MCF 10A (cell line): Measurements from ENCODE around the gene GRAMD1A. TPM values are rescaled to one million over a fixed set of nuclear protein-coding genes. Genes with fewer than 3 reads are reported as not detected.
A peak's percentile ranks its signal among the peaks of the same experiment; 100 is the strongest.
"Not testable (repeated sequence)": the region's sequence is repeated elsewhere in the genome, so short reads cannot be mapped to it uniquely, and the experiment has no call there.

Experiments
- BruUV-seq: library from RNA; stranded (reverse); fragments of 400-500 nt; replicated peaks from 2 replicates; lab custom pipeline; 2021; lab: Mats Ljungman, UMichigan
- CTCF ChIA-PET: fragments of 300-600 bp; sonication (Branson Sonifier 250); formaldehyde crosslinking; extraction: SDS; loops from one replicate; lab custom pipeline; 2021; ENCODE audit warnings: antibody characterized with exemption, inconsistent platforms; lab: Yijun Ruan, JAX
- POLR2A ChIA-PET: fragments of 300-600, 350-650 bp; sonication (Branson Sonifier 250); formaldehyde crosslinking; extraction: SDS; loops from one replicate; lab custom pipeline; 2020; ENCODE audit warnings: antibody characterized with exemption, inconsistent platforms; lab: Yijun Ruan, JAX
- DNase-seq: peaks from one replicate; pipeline ENCODE4 v3.0.0-alpha.2; 2018; ENCODE audit not compliant: unreplicated experiment
- H3K27ac Mint-ChIP-seq: one replicate; pipeline ENCODE4 v1.8.0; 2022; ENCODE audit warnings: mild to moderate bottlenecking, low read depth, mixed read lengths; ENCODE audit not compliant: unreplicated experiment
- H3K27me3 Mint-ChIP-seq: one replicate; pipeline ENCODE4 v1.8.0; 2022; ENCODE audit warnings: mixed read lengths; ENCODE audit not compliant: insufficient read depth, unreplicated experiment
- H3K36me3 Mint-ChIP-seq: one replicate; pipeline ENCODE4 v1.8.0; 2022; ENCODE audit warnings: mild to moderate bottlenecking, moderate library complexity, mixed read lengths; ENCODE audit not compliant: insufficient read depth, unreplicated experiment
- H3K4me1 Mint-ChIP-seq: one replicate; pipeline ENCODE4 v1.8.0; 2022; ENCODE audit warnings: mixed read lengths; ENCODE audit not compliant: insufficient read depth, unreplicated experiment
- H3K4me3 Mint-ChIP-seq: one replicate; pipeline ENCODE4 v1.8.0; 2022; ENCODE audit warnings: mild to moderate bottlenecking, moderate library complexity, mixed read lengths; ENCODE audit not compliant: unreplicated experiment
- H3K9me3 Mint-ChIP-seq: one replicate; pipeline ENCODE4 v1.8.0; 2022; ENCODE audit warnings: mixed read lengths; ENCODE audit not compliant: unreplicated experiment
- CTCF ChIP-seq: fragments of 200-600 bp; IDR thresholded peaks from one replicate; pipeline ENCODE4 v1.8.0; 2022; ENCODE audit warnings: antibody characterized with exemption, mild to moderate bottlenecking; ENCODE audit not compliant: unreplicated experiment
- intact Hi-C: fragments of 100-400 bp; cut with micrococcal nuclease; formaldehyde crosslinking; loops from 2 replicates; pipeline ENCODE4 v1.14.1; 2022
- total RNA-seq: library from RNA; stranded (reverse); gene quantifications from 2 replicates; pipeline ENCODE4 v1.2.3, GENCODE V29; 2022

GRAMD1A gene
- total RNA-seq, 1 experiment from 2014 or later, result 48.1 TPM

DNA sequence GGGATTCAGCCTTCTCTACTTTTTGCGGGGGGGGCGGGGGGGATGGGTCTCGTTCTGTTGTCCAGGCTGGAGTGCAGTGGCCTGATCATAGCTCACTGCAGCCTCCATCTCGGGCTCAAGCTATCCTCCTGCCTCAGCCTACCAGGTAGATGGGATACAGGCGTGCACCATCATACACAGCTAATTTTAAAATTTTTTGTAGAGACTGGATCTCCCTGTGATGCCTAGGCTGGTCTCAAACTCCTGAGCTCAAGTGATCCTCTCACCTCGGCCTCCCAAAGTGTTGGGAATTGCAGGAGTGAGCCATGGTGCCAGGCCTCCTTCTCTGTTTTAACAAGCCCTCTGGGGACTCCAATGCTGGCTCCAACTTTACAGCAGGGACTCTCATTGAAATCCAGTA, 35.5 kb upstream of the GRAMD1A start:
- intact Hi-C loops, result no loop called here
- POLR2A ChIA-PET, result interaction anchor here (1.2 kb wide), 1 partner anchor 36 kb away, joined by 4 read pairs; the partner anchor contains the start of gene GRAMD1A
- CTCF ChIA-PET, result interaction anchor here (0.6 to 1.0 kb wide), 2 partner anchors 8 to 325 kb away, joined by 4 to 6 read pairs; no protein-coding TSS in a partner anchor

GRCh38 chr19:34965505-34965904, 34.6 kb upstream of the GRAMD1A start:
- intact Hi-C loops, H3K27ac Mint-ChIP-seq, H3K27me3 Mint-ChIP-seq, DNase-seq, H3K9me3 Mint-ChIP-seq, H3K4me3 Mint-ChIP-seq, BruUV-seq, H3K36me3 Mint-ChIP-seq, POLR2A ChIA-PET, CTCF ChIA-PET: not testable (repeated sequence)
- H3K4me1 Mint-ChIP-seq, result peaks cover 18% of the 10 kb centered on the region

More for the DNA sequence above, 35.5 kb upstream of the GRAMD1A start:
- no peak for DNase-seq
- Mint-ChIP-seq H3K36me3 (no peaks in the 10 kb centered on the region), H3K27me3 (no peaks in the 10 kb centered on the region), H3K4me3 (peak overlapping the region; percentile 84), H3K4me1 (peaks cover 18% of the 10 kb centered on the region), H3K9me3 (peaks cover 16% of the 10 kb centered on the region), H3K27ac (no peak overlapping the region)
- no TSS peak for BruUV-seq
- no peak for TF ChIP-seq CTCF

- no peak for TF ChIP-seq CTCF
- Mint-ChIP-seq H3K27me3 (no peaks in the 10 kb centered on the region), H3K4me1 (peaks cover 9% of the 10 kb centered on the region), H3K9me3 (peaks cover 5% of the 10 kb centered on the region), H3K4me3 (no peak overlapping the region), H3K27ac (no peak overlapping the region), H3K36me3 (no peaks in the 10 kb centered on the region)
- ChIA-PET POLR2A (interaction anchor here (0.6 kb wide), 1 partner anchor 31 kb away, joined by 3 read pairs; no protein-coding TSS in a partner anchor), CTCF (interaction anchor here (0.6 to 1.9 kb wide), 7 partner anchors 17 to 122 kb away, joined by 3 to 7 read pairs (median 4); no protein-coding TSS in a partner anchor)
- DNase-seq, result no peak
- BruUV-seq, result no TSS peak
- intact Hi-C loops, result no loop called here
Measured at GRCh38 chr19:34967551-34967950, 32.6 kb upstream of the GRAMD1A start.

DNA sequence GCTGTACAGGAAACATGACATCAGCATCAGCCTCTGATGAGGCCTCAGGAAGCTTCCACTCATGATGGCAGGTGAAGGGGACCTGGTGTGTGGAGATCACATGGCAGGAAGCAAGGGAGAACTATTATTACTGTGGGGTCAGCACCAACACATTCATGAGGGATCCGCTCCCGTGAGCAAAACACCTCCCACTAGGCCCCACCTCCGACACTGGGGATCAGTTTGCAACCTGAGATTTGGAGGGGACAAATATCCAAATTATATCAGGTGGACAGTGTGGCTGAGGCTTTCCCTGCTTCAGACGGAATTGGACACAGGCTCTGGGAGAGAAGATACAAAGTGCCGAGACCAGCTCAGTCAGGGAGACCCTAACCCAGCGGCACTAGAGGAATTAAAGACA, 30.4 kb upstream of the GRAMD1A start:
- peaks cover 5% of the 10 kb centered on the region for H3K9me3 Mint-ChIP-seq
- no peak for DNase-seq
- peaks cover 5% of the 10 kb centered on the region for H3K4me1 Mint-ChIP-seq
- no peak overlapping the region for H3K4me3 Mint-ChIP-seq
- intact Hi-C loops, result loop anchor here (10.0 kb wide), 1 partner anchor 115 kb away; no protein-coding TSS in a partner anchor
- TF ChIP-seq CTCF, result no peak
- POLR2A ChIA-PET, result interaction anchor here (0.8 kb wide), 1 partner anchor 74 kb away, joined by 4 read pairs; no protein-coding TSS in a partner anchor
- CTCF ChIA-PET, result interaction anchor here (0.6 to 1.1 kb wide), 5 partner anchors 9 to 298 kb away, joined by 3 to 5 read pairs (median 3); no protein-coding TSS in a partner anchor
- no peaks in the 10 kb centered on the region for H3K27me3 Mint-ChIP-seq
- H3K27ac Mint-ChIP-seq, result no peak overlapping the region
- H3K36me3 Mint-ChIP-seq, result no peaks in the 10 kb centered on the region
- BruUV-seq, result no TSS peak

DNA sequence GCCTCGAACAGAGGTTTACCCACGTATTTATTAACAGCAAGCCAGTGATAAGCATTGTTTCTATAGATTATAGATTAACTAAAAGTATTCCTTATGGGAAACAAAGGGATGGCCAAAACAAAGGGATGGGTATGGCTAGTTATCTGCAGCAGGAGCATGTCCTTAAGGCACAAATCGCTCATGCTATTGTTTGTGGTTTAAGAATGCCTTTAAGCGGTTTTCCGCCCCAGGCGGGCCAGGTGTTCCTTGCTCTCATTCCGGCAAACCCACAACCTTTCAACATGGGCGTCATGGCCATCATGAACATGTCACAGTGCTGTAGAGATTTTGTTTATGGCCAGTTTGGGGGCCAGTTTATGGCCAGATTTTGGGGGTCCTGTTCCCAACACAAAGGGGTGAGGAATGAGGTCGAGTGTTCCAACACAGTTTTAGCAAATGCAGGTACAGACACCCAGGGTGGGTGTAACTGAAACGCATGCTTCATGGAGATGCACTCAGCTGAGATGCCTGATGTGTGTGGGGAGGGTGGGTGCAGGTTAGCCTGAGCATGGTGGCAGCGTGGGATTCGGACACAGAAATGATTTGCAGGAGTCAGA, 29.8 kb upstream of the GRAMD1A start:
- CTCF ChIA-PET, result interaction anchor here (0.6 to 1.0 kb wide), 5 partner anchors 9 to 534 kb away, joined by 3 to 4 read pairs (median 3); no protein-coding TSS in a partner anchor
- BruUV-seq, H3K27me3 Mint-ChIP-seq, H3K27ac Mint-ChIP-seq, DNase-seq, H3K4me1 Mint-ChIP-seq, H3K36me3 Mint-ChIP-seq, H3K4me3 Mint-ChIP-seq, H3K9me3 Mint-ChIP-seq: not testable (repeated sequence)
- POLR2A ChIA-PET, result interaction anchor here (0.6 to 0.8 kb wide), 2 partner anchors 74 to 237 kb away, joined by 3 to 4 read pairs; no protein-coding TSS in a partner anchor
- intact Hi-C loops, result loop anchor here (10.0 kb wide), 1 partner anchor 115 kb away; no protein-coding TSS in a partner anchor
